ENCODE data around the gene ZNF837.
A peak's percentile ranks its signal among the peaks of the same experiment; 100 is the strongest.

Gene ZNF837

GRCh38 chr19:58408152-58409009 lies 27.6 kb upstream of the ZNF837 start, which contains the start of gene ZNF584 (continued):
- TF ChIP-seq PRDM10 (tag by site-specific recombination; IDR thresholded peaks at IDR 0.05) (peak; percentile 72), REPIN1 (tag by site-specific recombination; IDR thresholded peaks at IDR 0.05; ENCODE audit: low read depth) (no peak), EGR2 (tag by site-specific recombination; IDR thresholded peaks at IDR 0.05; ENCODE audit: low read depth) (peak; percentile 95), ZNF274 (IDR thresholded peaks at IDR 0.05; ENCODE audit: low read length) (no peak), ZNF274 (tag by site-specific recombination; IDR thresholded peaks at IDR 0.05; ENCODE audit: borderline replicate concordance) (no peak), BCL11B (tag by site-specific recombination; IDR thresholded peaks at IDR 0.05; ENCODE audit: low read depth) (peak; percentile 57; the same call in 1 of the 2 replicates), ZNF830 (tag by site-specific recombination; IDR thresholded peaks at IDR 0.05; ENCODE audit: low read depth) (no peak), ZSCAN5A (tag by site-specific recombination; IDR thresholded peaks at IDR 0.05) (0 out of 2 replicates have a peak, but pooled peaks have one; percentile 27), ZNF707 (tag by site-specific recombination; IDR thresholded peaks at IDR 0.05) (no peak), ZBTB8A (tag by site-specific recombination; IDR thresholded peaks at IDR 0.05) (peak; percentile 85), ZNF16 (tag by site-specific recombination; IDR thresholded peaks at IDR 0.05; ENCODE audit: low read depth) (no peak), ZNF433 (tag by site-specific recombination; IDR thresholded peaks at IDR 0.05; ENCODE audit: low read depth) (no peak), IKZF3 (tag by site-specific recombination; IDR thresholded peaks at IDR 0.05) (peak; percentile 37; the same call in 1 of the 2 replicates), ZNF558 (tag by site-specific recombination; IDR thresholded peaks at IDR 0.05) (no peak), HOXA7 (CRISPR knock-in tag; IDR thresholded peaks at IDR 0.05; ENCODE audit: borderline replicate concordance) (no peak), ZNF660 (tag by site-specific recombination; IDR thresholded peaks at IDR 0.05) (peak; percentile 30), ZNF223 (tag by site-specific recombination; IDR thresholded peaks at IDR 0.05) (no peak), ZNF692 (tag by site-specific recombination; IDR thresholded peaks at IDR 0.05) (peak; percentile 62), ZNF664 (tag by site-specific recombination; IDR thresholded peaks at IDR 0.05) (no peak), ZNF639 (tag by site-specific recombination; IDR thresholded peaks at IDR 0.05) (no peak), ZSCAN16 (tag by site-specific recombination; IDR thresholded peaks at IDR 0.05) (no peak), AEBP2 (tag by site-specific recombination; IDR thresholded peaks at IDR 0.05; ENCODE audit: borderline replicate concordance) (no peak), ZIC2 (tag by site-specific recombination; IDR thresholded peaks at IDR 0.05) (no peak), ZNF112 (tag by site-specific recombination; IDR thresholded peaks at IDR 0.05) (no peak), ZNF654 (tag by site-specific recombination; IDR thresholded peaks at IDR 0.05; ENCODE audit: low read depth) (no peak), ZBTB20 (tag by site-specific recombination; IDR thresholded peaks at IDR 0.05) (no peak; the same call in 1 of the 2 replicates), ZNF391 (tag by site-specific recombination; IDR thresholded peaks at IDR 0.05; ENCODE audit: borderline replicate concordance, low read depth) (no peak), ZNF747 (tag by site-specific recombination; IDR thresholded peaks at IDR 0.05) (no peak), GLI2 (tag by site-specific recombination; IDR thresholded peaks at IDR 0.05; ENCODE audit: borderline replicate concordance, low read depth) (no peak), SCRT1 (tag by site-specific recombination; IDR thresholded peaks at IDR 0.05; ENCODE audit: borderline replicate concordance) (no peak), KLF7 (tag by site-specific recombination; IDR thresholded peaks at IDR 0.05; ENCODE audit: borderline replicate concordance) (peak; percentile 83; the same call in 1 of the 2 replicates)

Measured in HEK293 (cell line).